H1 (cell line): ENCODE measurements around the gene KLHL35. TPM values are rescaled to one million over a fixed set of nuclear protein-coding genes. Genes with fewer than 3 reads are reported as not detected.

Source experiments
- CTCF ChIA-PET: fragments of 300-600 bp; sonication (Branson Sonifier 250); formaldehyde crosslinking; loops from one replicate; lab custom pipeline; 2021; ENCODE audit not compliant: partially characterized antibody; lab: Charles Lee
- POLR2A ChIA-PET: fragments of 300-600 bp; sonication (Branson Sonifier 250); formaldehyde crosslinking; loops from one replicate; lab custom pipeline; 2021; ENCODE audit warnings: inconsistent platforms; ENCODE audit not compliant: partially characterized antibody; lab: Charles Lee
- DNase-seq, 2 experiments: peaks; one replicate each; pipeline versions ENCODE4 v3.0.0 to v3.0.0-alpha.2; 2010 to 2022; ENCODE audit warnings: low spot score in 2 of 2, low read depth in 1 of 2, mixed read lengths in 1 of 2
- FAIRE-seq: peaks from 2 replicates; lab custom pipeline; 2011; peaks lifted over from hg19 to GRCh38; lab: Jason Lieb, UNC
- H2AFZ ChIP-seq: 2 replicates; pipeline ENCODE4 v1.8.1; 2012; ENCODE audit warnings: low read length, inconsistent platforms
- H2AK5ac ChIP-seq: 2 replicates; pipeline ENCODE4 v1.6.1; 2013; ENCODE audit warnings: low read depth, low read length
- H2BK120ac ChIP-seq: replicated peaks from 2 replicates; pipeline ENCODE3; 2013; ENCODE audit warnings: low read depth, low read length, inconsistent platforms
- H2BK12ac ChIP-seq: 2 replicates; pipeline ENCODE4 v1.6.1; 2013; ENCODE audit warnings: low read depth, low read length
- H2BK15ac ChIP-seq: 2 replicates; pipeline ENCODE4 v1.6.1; 2013; ENCODE audit warnings: low read length
- H2BK20ac ChIP-seq: 2 replicates; pipeline ENCODE4 v1.6.1; 2013; ENCODE audit warnings: low read length
- H2BK5ac ChIP-seq: 2 replicates; pipeline ENCODE4 v1.6.1; 2013; ENCODE audit warnings: low read depth, low read length
- H3K14ac ChIP-seq: 2 replicates; pipeline ENCODE4 v1.6.1; 2013; ENCODE audit warnings: inconsistent platforms; ENCODE audit not compliant: insufficient read length
- H3K18ac ChIP-seq: 2 replicates; pipeline ENCODE4 v1.6.1; 2013; ENCODE audit warnings: low read length; ENCODE audit errors: extremely low read depth
- H3K23ac ChIP-seq: 2 replicates; pipeline ENCODE4 v1.6.1; 2013; ENCODE audit warnings: inconsistent platforms; ENCODE audit not compliant: insufficient read length
- H3K23me2 ChIP-seq: 2 replicates; pipeline ENCODE4 v1.6.1; 2013; ENCODE audit warnings: low read depth, low read length
- H3K27ac ChIP-seq: 2 replicates; pipeline ENCODE4 v1.6.1; 2011; ENCODE audit warnings: low read depth, low read length, inconsistent platforms
- H3K27me3 ChIP-seq, 4 experiments: replicated peaks in 1 of 4; 1 replicate in 1 of 4; 2 replicates in 3 of 4; pipeline versions ENCODE4 v1.6.1 to v1.8.1; 2011 to 2013; ENCODE audit warnings: low read length in 3 of 4, mild to moderate bottlenecking in 3 of 4, inconsistent platforms in 2 of 4, mixed read lengths in 2 of 4, moderate library complexity in 1 of 4; ENCODE audit not compliant: control insufficient read depth in 3 of 4, insufficient read depth in 3 of 4; ENCODE audit errors: extremely low read depth in 1 of 4
- H3K36me3 ChIP-seq, 4 experiments: 2 replicates each; pipeline versions ENCODE4 v1.6.1 to v1.8.1; 2011 to 2013; ENCODE audit warnings: mild to moderate bottlenecking in 4 of 4, low read length in 3 of 4, moderate library complexity in 2 of 4, control low read depth in 1 of 4, inconsistent platforms in 1 of 4; ENCODE audit not compliant: insufficient read depth in 4 of 4, control insufficient read depth in 2 of 4
- H3K4ac ChIP-seq: replicated peaks from 2 replicates; pipeline ENCODE3; 2013; ENCODE audit warnings: low read length, low read depth, mixed read lengths, inconsistent platforms; ENCODE audit not compliant: insufficient read length
- H3K4me1 ChIP-seq, 4 experiments: replicated peaks in 1 of 4; 1 replicate in 1 of 4; 2 replicates in 3 of 4; pipeline versions ENCODE4 v1.6.1 to v1.8.1; 2011 to 2013; ENCODE audit warnings: low read length in 3 of 4, inconsistent platforms in 2 of 4, mixed read lengths in 1 of 4; ENCODE audit not compliant: insufficient read depth in 4 of 4, control insufficient read depth in 3 of 4
- H3K4me2 ChIP-seq, 2 experiments: 2 replicates each; pipeline versions ENCODE4 v1.6.1 to v1.8.1; 2011 to 2013; ENCODE audit warnings: low read depth in 2 of 2, low read length in 2 of 2, control low read depth in 1 of 2, inconsistent platforms in 1 of 2, mild to moderate bottlenecking in 1 of 2; ENCODE audit not compliant: insufficient read depth in 1 of 2
- H3K4me3 ChIP-seq, 4 experiments: fragments of 200-600, 300-600 bp in 1 of 4; sonication (generic), shearing (Covaris generic), sonication (Bioruptor Twin) in 1 of 4; 2 replicates each; pipeline versions ENCODE4 v1.5.1 to v1.8.1; 2011 to 2016; ENCODE audit warnings: low read length in 4 of 4, low read depth in 3 of 4, control low read depth in 2 of 4, inconsistent platforms in 2 of 4, mild to moderate bottlenecking in 2 of 4, mixed read lengths in 1 of 4, moderate library complexity in 1 of 4; ENCODE audit not compliant: insufficient read depth in 2 of 4; ENCODE audit errors: extremely low read depth in 1 of 4
- H3K56ac ChIP-seq: replicated peaks from 2 replicates; pipeline ENCODE3; 2013; ENCODE audit warnings: low read depth, mild to moderate bottlenecking, mixed read lengths, low read length, inconsistent platforms; ENCODE audit not compliant: insufficient read length
- H3K79me1 ChIP-seq: 2 replicates; pipeline ENCODE4 v1.6.1; 2013; ENCODE audit warnings: low read depth, low read length, control low read depth
- H3K79me2 ChIP-seq, 2 experiments: 2 replicates each; pipeline versions ENCODE4 v1.6.1 to v1.8.1; 2012 to 2013; ENCODE audit warnings: low read length in 2 of 2, mild to moderate bottlenecking in 2 of 2, inconsistent platforms in 1 of 2; ENCODE audit not compliant: insufficient read depth in 2 of 2, control insufficient read depth in 1 of 2
- H3K9ac ChIP-seq, 4 experiments: replicated peaks in 1 of 4; 1 replicate in 1 of 4; 2 replicates in 3 of 4; pipeline versions ENCODE4 v1.6.1 to v1.8.1; 2011 to 2013; ENCODE audit warnings: low read depth in 3 of 4, low read length in 3 of 4, control low read depth in 2 of 4, mild to moderate bottlenecking in 2 of 4, moderate library complexity in 2 of 4, inconsistent platforms in 1 of 4; ENCODE audit errors: extremely low read depth in 1 of 4
- H3K9me3 ChIP-seq, 2 experiments: 2 replicates each; pipeline versions ENCODE4 v1.6.1 to v1.8.1; 2012 to 2013; ENCODE audit warnings: mild to moderate bottlenecking in 2 of 2, moderate library complexity in 2 of 2, control low read depth in 1 of 2, inconsistent platforms in 1 of 2, low read depth in 1 of 2, low read length in 1 of 2, mixed read lengths in 1 of 2; ENCODE audit not compliant: insufficient read depth in 2 of 2
- H4K20me1 ChIP-seq, 2 experiments: replicated peaks in 1 of 2; 2 replicates each; pipeline versions ENCODE3 to v1.8.1; 2011 to 2013; ENCODE audit warnings: inconsistent platforms in 2 of 2, low read length in 2 of 2, mild to moderate bottlenecking in 1 of 2; ENCODE audit not compliant: insufficient read depth in 2 of 2, control insufficient read depth in 1 of 2
- H4K5ac ChIP-seq: 2 replicates; pipeline ENCODE4 v1.6.1; 2013; ENCODE audit warnings: low read length, low read depth, mixed read lengths, inconsistent platforms; ENCODE audit not compliant: insufficient read length
- H4K8ac ChIP-seq: 2 replicates; pipeline ENCODE4 v1.8.0; 2013; ENCODE audit warnings: mild to moderate bottlenecking, moderate library complexity, low read length, inconsistent platforms; ENCODE audit not compliant: insufficient read depth; ENCODE audit errors: extremely low read depth
- H4K91ac ChIP-seq: replicated peaks from 2 replicates; pipeline ENCODE3; 2013; ENCODE audit warnings: low read length, mixed read lengths, inconsistent platforms; ENCODE audit not compliant: insufficient read length
- KDM4A ChIP-seq: IDR thresholded peaks from one replicate; pipeline ENCODE4 v1.7.1; 2012; ENCODE audit warnings: low read depth, mild to moderate bottlenecking, moderate library complexity, low read length, inconsistent platforms; ENCODE audit not compliant: severe bottlenecking
- whole genome bisulfite sequencing, 2 experiments: shearing (Covaris generic) in 1 of 2; methylation state at CpG; one replicate each; pipeline versions ENCODE4 v1.1.6 to v1.1.7; 2013 to 2015; ENCODE audit warnings: low lambda C conversion rate in 2 of 2, mixed read lengths in 2 of 2, inconsistent platforms in 1 of 2, low coverage in 1 of 2, missing lambda C conversion rate in 1 of 2; ENCODE audit not compliant: insufficient replicate concordance in 2 of 2, insufficient coverage in 1 of 2, insufficient read length in 1 of 2; ENCODE audit errors: extremely low coverage in 1 of 2, missing lambda C conversion rate in 1 of 2; 5-methylcytosine and 5-hydroxymethylcytosine counted together
- long read RNA-seq, 2 experiments: library from RNA in 1 of 2; library from capped mRNA in 1 of 2; stranded (forward); transcript quantifications; one replicate each; pipeline ENCODE4 v2.0.0, GENCODE V29; 2021; ENCODE audit warnings: inconsistent platforms in 1 of 2
- polyA minus RNA-seq, 3 experiments: library from RNA; depleted of rRNA, polyadenylated mRNA; stranded (reverse); fragments of >200 nt; gene quantifications; 1 replicate in 2 of 3; 2 replicates in 1 of 3; pipeline ENCODE4 v1.2.3, GENCODE V29; 2011
- polyA plus RNA-seq, 7 experiments: library from polyadenylated mRNA; depleted of rRNA in 3 of 7; stranded (reverse) in 5 of 7; unstranded in 2 of 7; fragments of >200 nt in 5 of 7; fragments of 200-250 nt in 2 of 7; gene quantifications; 1 replicate in 5 of 7; 2 replicates in 1 of 7; 4 replicates in 1 of 7; pipeline versions ENCODE4 v1.2.1 to v1.2.3, GENCODE V29; 2011 to 2013; ENCODE audit warnings: missing spikeins in 2 of 7, mixed read lengths in 2 of 7
- total RNA-seq: library from RNA; stranded (reverse); fragmentation: NEBNext Ultra II Directional; extraction: Animal tissue kit (Norgen Biotek cat#: 25700); gene quantifications from 2 replicates; pipeline ENCODE4 v1.2.1, GENCODE V29; 2021
- TF ChIP-seq, protein P1 (sequence below), 3 experiments: IDR thresholded peaks; 1 replicate in 2 of 3; 2 replicates in 1 of 3; pipeline versions ENCODE4 v1.5.1 to v1.6.1; 2011; ENCODE audit warnings: low read length in 3 of 3, mild to moderate bottlenecking in 3 of 3, inconsistent platforms in 2 of 3, low read depth in 1 of 3, moderate library complexity in 1 of 3; ENCODE audit not compliant: insufficient read depth in 1 of 3; ENCODE audit errors: control extremely low read depth in 1 of 3
- TF ChIP-seq, protein P2 (sequence below): IDR thresholded peaks from 2 replicates; pipeline ENCODE4 v1.6.1; 2011; ENCODE audit warnings: low read length, improper control_type of control experiment

The KLHL35 gene, protein sequence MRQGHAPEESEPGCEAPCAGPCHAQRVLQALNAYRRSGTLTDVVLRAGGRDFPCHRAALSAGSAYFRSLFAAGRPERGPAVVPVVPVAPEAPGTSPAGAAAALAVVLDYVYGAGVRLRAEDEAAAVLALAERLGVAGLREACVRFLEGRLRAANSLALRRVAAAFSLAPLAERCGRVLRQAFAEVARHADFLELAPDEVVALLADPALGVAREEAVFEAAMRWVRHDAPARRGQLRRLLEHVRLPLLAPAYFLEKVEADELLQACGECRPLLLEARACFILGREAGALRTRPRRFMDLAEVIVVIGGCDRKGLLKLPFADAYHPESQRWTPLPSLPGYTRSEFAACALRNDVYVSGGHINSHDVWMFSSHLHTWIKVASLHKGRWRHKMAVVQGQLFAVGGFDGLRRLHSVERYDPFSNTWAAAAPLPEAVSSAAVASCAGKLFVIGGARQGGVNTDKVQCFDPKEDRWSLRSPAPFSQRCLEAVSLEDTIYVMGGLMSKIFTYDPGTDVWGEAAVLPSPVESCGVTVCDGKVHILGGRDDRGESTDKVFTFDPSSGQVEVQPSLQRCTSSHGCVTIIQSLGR
- total RNA-seq (0.35 and 0.40 TPM in 2 replicates), polyA plus RNA-seq (2011; rRNA removed) (0.41 and 0.64 TPM in 2 replicates), polyA minus RNA-seq (2011; rRNA and poly(A)+ RNA removed) (0.10 TPM in 1 of 2 replicates, not detected in the other)
- 0.50 TPM for polyA plus RNA-seq (2011; cell fraction: cytosol; rRNA removed)
- polyA plus RNA-seq (2011; cell fraction: nucleus; rRNA removed) = 0.40 TPM
- polyA plus RNA-seq (2012, experiment 1 of 2) = 0.24 to 0.70 TPM (median 0.66 TPM) in 3 of 4 replicates, not detected in the other
- polyA plus RNA-seq (2012, experiment 2 of 2) = 0.24 TPM
- 0.32 TPM for polyA plus RNA-seq (2013, experiment 1 of 2)
- 0.31 TPM for polyA plus RNA-seq (2013, experiment 2 of 2)
- polyA minus RNA-seq (2011; cell fraction: cytosol; rRNA and poly(A)+ RNA removed) = 1.0 TPM
- not detected for polyA minus RNA-seq (2011; cell fraction: nucleus; rRNA and poly(A)+ RNA removed)
- long read RNA-seq, experiment 1 = 0 reads
- long read RNA-seq, experiment 2 = 0 reads

DNA sequence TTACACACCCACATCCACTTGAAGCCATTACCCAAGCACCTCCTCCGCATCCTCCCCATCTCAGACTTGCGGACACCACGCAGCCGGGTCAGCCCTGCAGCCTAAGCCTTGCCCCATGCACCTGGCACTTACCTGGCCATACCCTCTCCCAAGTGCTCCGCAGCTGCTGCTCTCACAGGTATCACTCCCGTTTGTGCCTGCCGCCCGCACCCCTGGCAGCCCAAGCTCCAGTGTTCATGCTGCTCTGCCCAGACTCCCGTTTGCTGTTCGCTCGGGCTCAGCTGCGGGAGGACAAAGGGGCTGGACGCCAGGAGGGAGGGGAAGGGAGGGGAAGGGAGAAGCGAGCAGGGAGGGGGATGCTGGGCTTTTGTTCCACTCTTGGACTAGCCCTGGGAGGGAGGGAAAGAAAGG, at the start of gene KLHL35:
Gene KLHL35, minus strand, starts transcription at position 293 of the 411 bp plus-strand sequence. CDS start 2,574 bp downstream, outside the sequence.
- CTCF ChIA-PET = interaction anchor here (0.6 to 13.1 kb wide), 14 partner anchors 10 to 186 kb away, joined by 3 to 133 read pairs (median 5); partner anchors contain the start of gene GDPD5
- peaks cover 0 to 17% (median 0%) of the 10 kb centered on the region in 4 experiments; a peak in 3 of 8 replicates for H3K36me3 ChIP-seq
- peak within 1 kb of the TSS; percentile 34 for H2BK15ac ChIP-seq
- peak within 1 kb of the TSS; percentile 42 for H3K56ac ChIP-seq
- H3K18ac ChIP-seq = peak within 1 kb of the TSS; percentile 60; the same call in 1 of the 2 replicates
- no peak within 1 kb of the TSS for H3K23ac ChIP-seq
- H3K9me3 ChIP-seq = peaks cover 9 to 19% of the 10 kb centered on the region in 2 experiments; a peak in 3 of 4 replicates
- no peak within 1 kb of the TSS for H3K14ac ChIP-seq
- POLR2A ChIA-PET = interaction anchor here (0.7 to 27.9 kb wide), 6 partner anchors 10 to 143 kb away, joined by 3 to 570 read pairs (median 6); partner anchors contain the start of gene RPS3
- H3K4me1 ChIP-seq = peaks cover 0 to 20% (median 12%) of the 10 kb centered on the region in 4 experiments; a peak in 6 of 7 replicates
- H3K4ac ChIP-seq = peak within 1 kb of the TSS; percentile 57
- DNase-seq (no peak), FAIRE-seq (no peak)
- H4K91ac ChIP-seq = peak within 1 kb of the TSS; percentile 92
- H2AFZ ChIP-seq = peak within 1 kb of the TSS; percentile 12; the same call in 1 of the 2 replicates
- no peak within 1 kb of the TSS for H3K27ac ChIP-seq
- H3K23me2 ChIP-seq = peaks cover 8% of the 10 kb centered on the region; the same call in 1 of the 2 replicates
- peaks cover 43 to 61% (median 55%) of the 10 kb centered on the region in 4 experiments for H3K27me3 ChIP-seq
- H4K20me1 ChIP-seq = peaks cover 4 to 5% of the 10 kb centered on the region in 2 experiments
- 0 out of 2 replicates have a peak within 1 kb of the TSS, but pooled peaks have one; percentile 93 for H2AK5ac ChIP-seq
- H2BK20ac ChIP-seq = 0 out of 2 replicates have a peak within 1 kb of the TSS, but pooled peaks have one; percentile 16
- no peaks in the 10 kb centered on the region for H3K79me2 ChIP-seq
- no peak within 1 kb of the TSS; the same call in 1 of the 2 replicates for H4K8ac ChIP-seq
- TF ChIP-seq, protein P1, sequence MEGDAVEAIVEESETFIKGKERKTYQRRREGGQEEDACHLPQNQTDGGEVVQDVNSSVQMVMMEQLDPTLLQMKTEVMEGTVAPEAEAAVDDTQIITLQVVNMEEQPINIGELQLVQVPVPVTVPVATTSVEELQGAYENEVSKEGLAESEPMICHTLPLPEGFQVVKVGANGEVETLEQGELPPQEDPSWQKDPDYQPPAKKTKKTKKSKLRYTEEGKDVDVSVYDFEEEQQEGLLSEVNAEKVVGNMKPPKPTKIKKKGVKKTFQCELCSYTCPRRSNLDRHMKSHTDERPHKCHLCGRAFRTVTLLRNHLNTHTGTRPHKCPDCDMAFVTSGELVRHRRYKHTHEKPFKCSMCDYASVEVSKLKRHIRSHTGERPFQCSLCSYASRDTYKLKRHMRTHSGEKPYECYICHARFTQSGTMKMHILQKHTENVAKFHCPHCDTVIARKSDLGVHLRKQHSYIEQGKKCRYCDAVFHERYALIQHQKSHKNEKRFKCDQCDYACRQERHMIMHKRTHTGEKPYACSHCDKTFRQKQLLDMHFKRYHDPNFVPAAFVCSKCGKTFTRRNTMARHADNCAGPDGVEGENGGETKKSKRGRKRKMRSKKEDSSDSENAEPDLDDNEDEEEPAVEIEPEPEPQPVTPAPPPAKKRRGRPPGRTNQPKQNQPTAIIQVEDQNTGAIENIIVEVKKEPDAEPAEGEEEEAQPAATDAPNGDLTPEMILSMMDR (IDR thresholded peaks at IDR 0.05; ENCODE audit: control extremely low read depth in 1 of 3, insufficient read depth in 1 of 3, low read depth in 1 of 3, low read length in 3 of 3) = no peak
- peak; percentile 39 for TF ChIP-seq KDM4A
- TF ChIP-seq, protein P2, sequence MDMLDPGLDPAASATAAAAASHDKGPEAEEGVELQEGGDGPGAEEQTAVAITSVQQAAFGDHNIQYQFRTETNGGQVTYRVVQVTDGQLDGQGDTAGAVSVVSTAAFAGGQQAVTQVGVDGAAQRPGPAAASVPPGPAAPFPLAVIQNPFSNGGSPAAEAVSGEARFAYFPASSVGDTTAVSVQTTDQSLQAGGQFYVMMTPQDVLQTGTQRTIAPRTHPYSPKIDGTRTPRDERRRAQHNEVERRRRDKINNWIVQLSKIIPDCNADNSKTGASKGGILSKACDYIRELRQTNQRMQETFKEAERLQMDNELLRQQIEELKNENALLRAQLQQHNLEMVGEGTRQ = no peak
- no peak within 1 kb of the TSS for H4K5ac ChIP-seq
- H3K4me3 ChIP-seq = peak within 1 kb of the TSS; percentile 23 to 54 (median 35); a peak in 7 of 8 replicates
- no peak within 1 kb of the TSS; the same call in 1 of the 2 replicates for H2BK5ac ChIP-seq
- H3K4me2 ChIP-seq = peak within 1 kb of the TSS; percentile 75 to 83
- peak within 1 kb of the TSS; percentile 62; the same call in 1 of the 2 replicates for H2BK12ac ChIP-seq
- no peak within 1 kb of the TSS for H2BK120ac ChIP-seq
- H3K79me1 ChIP-seq = no peaks in the 10 kb centered on the region
- WGBS, 2 experiments = 31% methylated on average over 10 of the region's 14 CpGs; no CpG with 5 or more reads in 1 of the 2 experiments
- H3K9ac ChIP-seq = no peak within 1 kb of the TSS
